ENCODE data around the gene TPCN2.

Gene TPCN2

DNA sequence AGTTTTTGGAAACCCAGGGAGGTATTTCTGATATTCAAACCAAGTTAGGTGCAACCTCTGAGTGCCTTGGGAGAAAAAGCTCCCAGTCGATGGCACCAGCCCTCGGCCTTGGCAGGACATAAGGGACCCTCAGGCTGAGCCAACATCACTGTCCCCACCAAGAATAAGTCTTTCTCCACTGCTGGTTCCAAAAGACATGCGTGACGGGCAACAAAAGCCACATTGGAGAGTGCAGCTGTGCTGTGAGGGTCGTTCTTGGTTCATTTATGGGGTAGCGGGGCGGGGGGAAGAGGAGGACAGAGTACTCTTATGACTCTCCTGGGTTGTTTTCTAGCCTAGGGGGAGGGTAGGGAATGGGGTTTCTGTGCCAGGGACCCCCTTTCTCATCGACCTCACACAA is 11.2 kb upstream of the TPCN2 start:
- TF ChIP-seq FOXP2 (optimal IDR thresholded peaks at IDR 0.05; ENCODE audit: borderline replicate concordance, extremely low read depth, extremely low read length, insufficient read depth) = no peak
- TF ChIP-seq SIN3A (IDR thresholded peaks at IDR 0.05; ENCODE audit: borderline replicate concordance, insufficient read depth, low read length) = no peak
- TF ChIP-seq POLR2AphosphoS5 (IDR thresholded peaks at IDR 0.05; ENCODE audit: low read depth, low read length) = no peak
- TF ChIP-seq REST (IDR thresholded peaks at IDR 0.05; ENCODE audit: insufficient read depth in 1 of 2, low read depth in 2 of 2, low read length in 2 of 2) = no peak
- TF ChIP-seq TAF1 (IDR thresholded peaks at IDR 0.05; ENCODE audit: borderline replicate concordance, insufficient read depth, low read length) = no peak

DNA sequence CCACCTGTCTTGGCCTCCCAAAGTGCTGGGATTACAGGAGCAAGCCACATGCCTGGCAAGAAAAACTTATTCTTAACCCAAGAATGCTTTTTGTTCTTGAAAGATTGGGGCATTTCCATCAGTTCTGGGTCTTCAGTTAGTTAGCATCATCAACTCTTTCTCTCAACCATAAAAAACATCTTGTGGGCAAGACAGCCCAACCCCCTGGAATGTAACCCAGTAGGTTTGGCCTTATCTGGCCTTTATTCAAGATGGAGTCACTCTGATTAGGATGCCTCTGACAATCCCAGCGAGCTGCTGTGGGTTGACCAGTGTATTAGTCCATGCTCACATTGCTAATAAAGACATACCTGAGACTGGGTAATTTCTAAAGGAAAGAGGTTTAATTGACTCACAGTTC is 9.2 kb upstream of the TPCN2 start:
- TF ChIP-seq REST (IDR thresholded peaks at IDR 0.05; ENCODE audit: insufficient read depth in 1 of 2, low read depth in 2 of 2, low read length in 2 of 2) (no peak), FOXP2 (optimal IDR thresholded peaks at IDR 0.05; ENCODE audit: borderline replicate concordance, extremely low read depth, extremely low read length, insufficient read depth) (no peak), SIN3A (IDR thresholded peaks at IDR 0.05; ENCODE audit: borderline replicate concordance, insufficient read depth, low read length) (no peak), POLR2AphosphoS5 (IDR thresholded peaks at IDR 0.05; ENCODE audit: low read depth, low read length) (no peak), TAF1 (IDR thresholded peaks at IDR 0.05; ENCODE audit: borderline replicate concordance, insufficient read depth, low read length) (no peak)

- TF ChIP-seq TAF1 (IDR thresholded peaks at IDR 0.05; ENCODE audit: borderline replicate concordance, insufficient read depth, low read length) = no peak
- TF ChIP-seq POLR2AphosphoS5 (IDR thresholded peaks at IDR 0.05; ENCODE audit: low read depth, low read length) = no peak
- no peak for TF ChIP-seq REST (IDR thresholded peaks at IDR 0.05; ENCODE audit: insufficient read depth in 1 of 2, low read depth in 2 of 2, low read length in 2 of 2)
- no peak for TF ChIP-seq FOXP2 (optimal IDR thresholded peaks at IDR 0.05; ENCODE audit: borderline replicate concordance, extremely low read depth, extremely low read length, insufficient read depth)
- no peak for TF ChIP-seq SIN3A (IDR thresholded peaks at IDR 0.05; ENCODE audit: borderline replicate concordance, insufficient read depth, low read length)
These were observed 8.7 kb upstream of the TPCN2 start for GRCh38 chr11:69040051-69040450.

GRCh38 chr11:69040581-69041260 is 8.0 kb upstream of the TPCN2 start:
- no peak for TF ChIP-seq TAF1 (IDR thresholded peaks at IDR 0.05; ENCODE audit: borderline replicate concordance, insufficient read depth, low read length)
- no peak for TF ChIP-seq FOXP2 (optimal IDR thresholded peaks at IDR 0.05; ENCODE audit: borderline replicate concordance, extremely low read depth, extremely low read length, insufficient read depth)
- TF ChIP-seq SIN3A (IDR thresholded peaks at IDR 0.05; ENCODE audit: borderline replicate concordance, insufficient read depth, low read length) = no peak
- no peak for TF ChIP-seq POLR2AphosphoS5 (IDR thresholded peaks at IDR 0.05; ENCODE audit: low read depth, low read length)
- no peak for TF ChIP-seq REST (IDR thresholded peaks at IDR 0.05; ENCODE audit: insufficient read depth in 1 of 2, low read depth in 2 of 2, low read length in 2 of 2)

All from PFSK-1 (cell line).